NCI-H526 treated with DMSO at 0.1 percent for 48 hours (cell line): ENCODE measurements around the gene CYB561D2.
A peak's percentile ranks its signal among the peaks of the same experiment; 100 is the strongest.

Source experiments
- DNase-seq: peaks from one replicate; lab custom pipeline; 2025; lab: John Stamatoyannopoulos, UW

CYB561D2 gene

GRCh38 chr3:50323614-50324199 lies 27.0 kb upstream of the CYB561D2 start:
- DNase-seq: no peak

- peak; percentile 22 for DNase-seq
Observed at GRCh38 chr3:50324351-50325112, 26.1 kb upstream of the CYB561D2 start.

GRCh38 chr3:50325113-50325480 lies 25.6 kb upstream of the CYB561D2 start:
- DNase-seq: no peak

- DNase-seq: no peak
Observed at GRCh38 chr3:50325497-50326181, 25.0 kb upstream of the CYB561D2 start.

GRCh38 chr3:50326182-50326541 lies 24.5 kb upstream of the CYB561D2 start:
- DNase-seq: no peak

GRCh38 chr3:50327129-50327528 lies 23.5 kb upstream of the CYB561D2 start:
- DNase-seq: no peak

- peak; percentile 92 for DNase-seq
Observed at GRCh38 chr3:50327943-50328691, 22.5 kb upstream of the CYB561D2 start, which contains the start of gene TUSC2. TSS of gene TUSC2 (minus strand) at chr3:50328223. CDS start at chr3:50328099, 124 bp downstream.

GRCh38 chr3:50330330-50330729 lies 20.3 kb upstream of the CYB561D2 start:
- DNase-seq: no peak

GRCh38 chr3:50331364-50331907 lies 19.2 kb upstream of the CYB561D2 start:
- DNase-seq: no peak

- DNase-seq: no peak
Observed at GRCh38 chr3:50333744-50334328, 16.8 kb upstream of the CYB561D2 start.

- no peak for DNase-seq
Observed at GRCh38 chr3:50334339-50335075, 16.2 kb upstream of the CYB561D2 start.

GRCh38 chr3:50336452-50337174 lies 14.0 kb upstream of the CYB561D2 start:
- no peak for DNase-seq

GRCh38 chr3:50337175-50337861 lies 13.3 kb upstream of the CYB561D2 start:
- peak; percentile 97 for DNase-seq

GRCh38 chr3:50338965-50339364 lies 11.7 kb upstream of the CYB561D2 start:
- DNase-seq: no peak

GRCh38 chr3:50339485-50340146 lies 11.0 kb upstream of the CYB561D2 start:
- no peak for DNase-seq

GRCh38 chr3:50340147-50340447 lies 10.6 kb upstream of the CYB561D2 start:
- no peak for DNase-seq

- no peak for DNase-seq
Observed at GRCh38 chr3:50340448-50341329, 10.0 kb upstream of the CYB561D2 start, which contains the start of gene RASSF1. TSS of gene RASSF1 (minus strand) at chr3:50340836. CDS start at chr3:50340805, 31 bp downstream.

GRCh38 chr3:50341537-50341936 lies 9.1 kb upstream of the CYB561D2 start:
- no peak for DNase-seq
